Natural killer cell treated with Interleukin-12 subunit alpha and Interleukin-12 subunit beta and Interleukin-15 and Interleukin-18, amount 100 ng/mL, for 72 hours (primary cell): ENCODE results near the gene EIF3F. TPM values are rescaled to one million over a fixed set of nuclear protein-coding genes. Genes with fewer than 3 reads are reported as not detected.
A peak's percentile ranks its signal among the peaks of the same experiment; 100 is the strongest.
"Not testable (repeated sequence)": the region's sequence is repeated elsewhere in the genome, so short reads cannot be mapped to it uniquely, and the experiment has no call there.

Experiments used
- ATAC-seq, 2 donors: fragments of 150-1000 bp; cut with Tn5 transposase in 1 of 2; sonication (Bioruptor Pico), chemical (Tn5 transposase) in 1 of 2; 2 replicates each; pipeline ENCODE4 v1.10.0; 2021
- DNase-seq: peaks from one replicate; pipeline ENCODE4 v3.0.0; 2022; ENCODE audit warnings: low spot score
- H3K27ac Mint-ChIP-seq, 2 donors: 1 replicate in 1 of 2; 2 replicates in 1 of 2; pipeline ENCODE4 v1.8.0; 2022; ENCODE audit warnings: mixed read lengths in 2 of 2, mild to moderate bottlenecking in 1 of 2, moderate library complexity in 1 of 2
- H3K27me3 Mint-ChIP-seq, 2 donors: 1 replicate in 1 of 2; 2 replicates in 1 of 2; pipeline ENCODE4 v1.8.0; 2022; ENCODE audit warnings: mixed read lengths in 2 of 2
- H3K36me3 Mint-ChIP-seq: one replicate; pipeline ENCODE4 v1.8.0; 2022; ENCODE audit warnings: mixed read lengths
- H3K4me1 Mint-ChIP-seq, 2 donors: 1 replicate in 1 of 2; 2 replicates in 1 of 2; pipeline ENCODE4 v1.8.0; 2022; ENCODE audit warnings: low read depth in 2 of 2, mixed read lengths in 2 of 2, mild to moderate bottlenecking in 1 of 2
- H3K4me3 Mint-ChIP-seq: one replicate; pipeline ENCODE4 v1.8.0; 2022; ENCODE audit warnings: mixed read lengths
- H3K9me3 Mint-ChIP-seq: 2 replicates; pipeline ENCODE4 v1.8.0; 2022; ENCODE audit warnings: mixed read lengths
- total RNA-seq, 2 donors: library from RNA; stranded (reverse); gene quantifications; one replicate each; pipeline ENCODE4 v1.2.3, GENCODE V29; 2022

Gene EIF3F
- total RNA-seq, 2 donors from 2014 or later: 186 to 208 TPM

DNA sequence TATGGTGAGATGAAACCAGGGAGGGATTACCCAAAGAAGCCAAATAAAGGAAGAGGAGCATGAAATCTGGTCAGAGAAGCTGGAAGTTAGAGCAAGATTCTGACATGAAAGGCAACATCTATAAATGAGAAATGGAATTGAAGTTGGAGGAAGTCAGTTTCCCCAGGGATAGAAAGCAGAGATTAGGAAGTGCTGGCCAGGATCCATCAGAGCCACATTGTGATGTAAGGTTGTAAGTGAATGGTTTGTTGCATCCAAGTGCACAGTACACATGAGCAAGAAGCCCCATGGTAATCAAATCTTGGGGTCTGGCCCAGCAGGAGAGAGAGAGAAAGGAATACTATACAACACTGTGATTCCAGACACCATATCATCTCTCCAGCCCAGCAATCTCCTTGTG lies 15.3 kb upstream of the EIF3F start:
- H3K9me3 Mint-ChIP-seq: no peaks in the 10 kb centered on the region

DNA sequence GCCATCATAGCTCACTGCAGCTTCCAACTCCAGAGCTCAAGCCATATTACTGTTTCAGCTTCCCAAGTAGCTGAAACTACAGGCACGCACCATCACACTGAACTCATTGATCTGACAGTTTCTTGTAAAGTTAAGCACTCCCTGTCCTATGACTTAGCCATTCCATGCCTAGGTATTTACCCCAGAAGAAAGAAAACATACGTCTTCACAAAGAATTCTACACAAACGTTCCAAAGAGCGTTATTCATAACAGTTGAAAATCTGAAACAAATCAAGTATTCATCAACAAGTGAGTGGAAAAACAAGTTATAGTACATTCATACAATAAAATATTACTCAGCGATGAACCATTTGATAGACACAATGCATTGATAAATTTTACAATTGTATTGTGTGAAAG lies 14.1 kb upstream of the EIF3F start:
- Mint-ChIP-seq H3K27ac (no peak overlapping the region), H3K36me3 (no peaks in the 10 kb centered on the region), H3K9me3 (no peaks in the 10 kb centered on the region), H3K27me3 (peaks cover 17 to 26% of the 10 kb centered on the region in 2 donors), H3K4me3 (no peak overlapping the region), H3K4me1 (no peaks in the 10 kb centered on the region)
- no peak for DNase-seq
- ATAC-seq: no peak

More for the DNA sequence above, 15.3 kb upstream of the EIF3F start:
- Mint-ChIP-seq H3K4me1 (no peaks in the 10 kb centered on the region), H3K27me3 (peaks cover 24 to 36% of the 10 kb centered on the region in 2 donors), H3K36me3 (no peaks in the 10 kb centered on the region), H3K27ac (no peak overlapping the region), H3K4me3 (no peak overlapping the region)
- ATAC-seq (no peak), DNase-seq (no peak)

DNA sequence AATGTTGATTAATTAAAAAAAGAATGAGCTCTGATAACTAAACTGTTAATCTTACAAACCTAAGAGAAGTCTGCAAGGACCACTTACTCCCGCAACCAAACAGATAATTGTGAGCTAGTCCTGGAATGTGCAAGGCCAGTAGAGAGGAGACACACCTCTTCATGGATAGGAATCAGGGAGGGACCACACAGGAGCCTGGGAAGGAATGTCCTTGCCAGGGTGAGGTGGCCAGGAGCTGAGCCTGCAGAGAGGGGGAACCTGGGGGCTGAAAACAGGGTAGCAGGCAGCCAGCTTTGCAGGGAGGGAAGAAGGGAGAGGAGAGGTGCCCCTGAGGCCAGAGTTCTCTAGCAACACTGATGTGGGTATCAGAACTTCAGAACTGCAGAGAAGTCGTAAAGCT lies 12.5 kb upstream of the EIF3F start:
- no peaks in the 10 kb centered on the region for H3K9me3 Mint-ChIP-seq
- ATAC-seq (no peak), DNase-seq (no peak)
- no peak overlapping the region for H3K4me3 Mint-ChIP-seq
- H3K27ac Mint-ChIP-seq: no peak overlapping the region
- peaks cover 8 to 14% of the 10 kb centered on the region in 2 donors for H3K27me3 Mint-ChIP-seq
- H3K36me3 Mint-ChIP-seq: no peaks in the 10 kb centered on the region
- no peaks in the 10 kb centered on the region for H3K4me1 Mint-ChIP-seq

DNA sequence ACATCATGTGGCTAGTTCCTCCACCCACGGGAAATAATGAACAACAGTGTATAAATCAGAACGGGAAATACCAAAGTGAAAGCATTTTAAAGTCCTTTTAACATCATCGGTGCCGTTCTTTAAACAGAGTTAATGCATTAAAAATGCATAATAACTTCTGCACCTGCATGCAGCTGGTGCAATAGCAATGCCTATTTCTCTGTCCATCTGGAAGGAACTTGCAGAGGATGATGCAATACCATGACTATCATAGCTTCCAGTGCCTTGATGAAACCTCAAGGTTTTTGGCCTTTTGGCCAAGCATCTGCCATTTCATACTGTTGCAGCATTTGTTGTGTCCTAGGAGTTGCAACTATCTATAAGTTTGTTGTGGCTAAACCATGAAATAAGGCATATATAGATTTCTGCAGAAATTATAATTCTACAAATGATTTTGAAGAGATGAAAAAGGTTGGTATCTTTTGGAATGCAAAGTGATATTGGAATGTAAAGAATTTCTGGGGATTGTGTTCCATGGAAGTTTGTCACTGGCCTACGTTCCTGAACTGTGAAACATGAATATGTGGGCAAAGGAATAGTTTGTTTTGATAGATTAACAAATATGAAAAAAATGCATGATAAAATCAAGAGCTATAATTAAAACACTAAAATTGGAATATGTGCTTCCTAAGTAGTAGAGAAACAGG lies 9.8 kb upstream of the EIF3F start:
- no peaks in the 10 kb centered on the region for H3K36me3 Mint-ChIP-seq
- DNase-seq (no peak), ATAC-seq (no peak)
- no peaks in the 10 kb centered on the region for H3K9me3 Mint-ChIP-seq
- no peak overlapping the region for H3K27ac Mint-ChIP-seq
- peaks cover 6% of the 10 kb centered on the region in 2 donors for H3K27me3 Mint-ChIP-seq
- H3K4me1 Mint-ChIP-seq: no peaks in the 10 kb centered on the region
- no peak overlapping the region for H3K4me3 Mint-ChIP-seq

DNA sequence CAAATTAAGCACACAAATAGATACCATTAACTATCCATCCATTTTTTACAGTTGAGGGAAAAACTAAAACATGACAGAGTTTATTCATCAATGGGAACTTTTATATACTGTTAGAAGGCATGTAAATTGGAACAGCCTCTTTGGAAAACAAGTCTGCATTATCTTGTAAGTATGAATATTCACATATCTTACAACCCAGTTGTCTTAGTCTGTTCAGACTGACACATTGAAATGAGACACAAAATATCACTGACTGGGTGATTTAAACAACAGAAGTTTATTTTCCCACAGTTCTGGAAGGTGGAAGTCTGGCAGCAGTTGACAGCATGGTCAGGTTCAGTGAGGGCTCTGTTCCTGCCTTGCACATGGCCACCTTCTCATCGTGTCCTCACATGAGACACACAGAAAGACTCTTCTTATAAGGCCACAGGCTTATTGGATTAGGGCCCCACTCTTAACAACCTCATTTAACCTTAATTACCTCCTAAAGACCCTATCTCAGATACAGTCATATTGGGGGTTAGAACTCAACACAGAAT lies 5.4 kb upstream of the EIF3F start:
- no peaks in the 10 kb centered on the region for H3K27me3 Mint-ChIP-seq
- no peak for ATAC-seq

DNA sequence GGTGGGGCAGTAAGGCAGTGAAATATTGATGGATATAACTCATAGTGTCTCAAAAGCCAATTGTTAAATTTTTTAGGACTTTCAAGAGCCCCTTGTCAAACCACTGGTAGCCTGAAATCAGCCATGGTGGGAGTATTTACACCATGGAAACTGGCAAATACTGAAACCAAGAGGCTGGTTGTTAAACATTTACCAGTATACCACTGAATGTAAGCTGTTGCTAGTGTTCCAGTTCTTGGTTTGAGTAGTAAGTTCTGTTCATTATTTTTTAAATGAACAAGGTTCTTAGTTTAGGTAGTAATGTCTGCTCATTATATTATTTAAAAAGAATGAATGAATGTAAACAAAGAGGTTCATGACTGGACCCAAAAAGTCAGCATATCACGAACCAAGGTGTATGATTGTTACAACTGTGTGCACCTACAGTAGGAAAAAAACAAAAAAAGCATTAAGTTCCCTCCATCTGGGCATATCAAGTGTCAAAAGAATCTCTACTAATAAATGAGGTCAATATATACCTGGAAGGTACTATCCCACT lies 4.5 kb upstream of the EIF3F start:
- DNase-seq: no peak
- peaks cover 8 to 14% of the 10 kb centered on the region in 2 donors for H3K4me1 Mint-ChIP-seq
- no peaks in the 10 kb centered on the region for H3K27me3 Mint-ChIP-seq
- H3K9me3 Mint-ChIP-seq: no peaks in the 10 kb centered on the region
- H3K4me3 Mint-ChIP-seq: no peak overlapping the region
- H3K36me3 Mint-ChIP-seq: peaks cover 3% of the 10 kb centered on the region
- ATAC-seq: no peak
- H3K27ac Mint-ChIP-seq: no peak overlapping the region

More for the DNA sequence above, 5.4 kb upstream of the EIF3F start:
- Mint-ChIP-seq H3K9me3 (no peaks in the 10 kb centered on the region), H3K27ac (no peak overlapping the region), H3K36me3 (no peaks in the 10 kb centered on the region), H3K4me3 (no peak overlapping the region), H3K4me1 (peaks cover 4 to 9% of the 10 kb centered on the region in 2 donors)
- no peak for DNase-seq

DNA sequence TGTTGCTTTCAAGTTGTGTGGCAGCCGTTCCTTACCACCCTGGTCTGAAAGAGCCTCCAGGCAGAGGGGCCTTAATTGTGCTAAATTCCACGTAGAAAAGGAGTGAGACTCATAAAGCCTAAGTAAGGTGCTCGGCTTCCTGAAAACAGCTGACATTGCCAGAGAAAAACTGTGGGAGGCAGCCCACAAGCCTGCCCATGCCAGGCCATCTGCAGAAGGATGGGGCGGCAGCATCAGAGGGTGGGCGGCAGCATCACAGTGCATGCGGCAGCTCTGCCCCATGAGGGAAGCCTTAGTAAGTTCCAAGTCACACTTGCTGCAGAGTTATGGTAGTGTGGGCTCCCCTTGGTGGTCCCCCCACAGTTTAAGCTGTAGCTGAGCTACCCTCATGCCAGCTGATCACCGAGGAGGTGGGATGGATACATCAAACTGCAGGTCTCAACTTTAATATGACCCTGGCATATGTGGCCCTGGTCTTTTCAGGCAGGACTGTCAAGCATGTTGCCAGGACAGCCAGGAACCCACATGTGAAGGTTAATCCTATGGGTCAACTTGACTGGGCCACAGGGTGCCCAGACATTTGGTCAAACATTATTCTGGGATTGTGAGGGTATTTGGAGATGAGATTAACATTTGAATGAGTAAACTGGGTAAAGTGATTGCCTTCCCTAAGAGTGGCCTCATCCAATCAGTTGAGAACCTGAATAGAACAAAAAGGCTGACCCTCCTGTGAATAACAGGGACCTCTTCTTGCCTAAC lies 3.1 kb upstream of the EIF3F start:
- Mint-ChIP-seq H3K27me3 (no peaks in the 10 kb centered on the region), H3K4me1 (peaks cover 14 to 26% of the 10 kb centered on the region in 2 donors), H3K4me3 (no peak overlapping the region), H3K9me3 (no peaks in the 10 kb centered on the region), H3K36me3 (peaks cover 13% of the 10 kb centered on the region), H3K27ac (no peak overlapping the region)
- DNase-seq: no peak
- no peak for ATAC-seq

DNA sequence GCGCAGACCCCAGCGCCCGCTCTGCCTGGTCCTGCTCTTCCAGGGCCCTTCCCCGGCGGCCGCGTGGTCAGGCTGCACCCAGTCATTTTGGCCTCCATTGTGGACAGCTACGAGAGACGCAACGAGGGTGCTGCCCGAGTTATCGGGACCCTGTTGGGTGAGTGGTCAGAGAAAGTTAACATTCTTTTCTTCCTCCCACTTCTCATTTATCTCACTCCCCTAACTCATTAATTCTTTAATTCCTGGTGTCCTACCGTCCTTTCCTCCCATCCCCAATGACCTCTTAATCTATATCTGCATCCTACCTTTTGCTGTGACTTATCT lies 385 bp downstream of the EIF3F start:
- Mint-ChIP-seq H3K4me1 (peaks cover 26 to 48% of the 10 kb centered on the region in 2 donors), H3K36me3 (peaks cover 32% of the 10 kb centered on the region), H3K4me3 (peak overlapping the region; percentile 99), H3K27ac (peak overlapping the region; percentile 94 to 98)
- not testable (repeated sequence) for H3K9me3 Mint-ChIP-seq, DNase-seq, H3K27me3 Mint-ChIP-seq
- ATAC-seq: peak in 1 of 2 donors; percentile 34

DNA sequence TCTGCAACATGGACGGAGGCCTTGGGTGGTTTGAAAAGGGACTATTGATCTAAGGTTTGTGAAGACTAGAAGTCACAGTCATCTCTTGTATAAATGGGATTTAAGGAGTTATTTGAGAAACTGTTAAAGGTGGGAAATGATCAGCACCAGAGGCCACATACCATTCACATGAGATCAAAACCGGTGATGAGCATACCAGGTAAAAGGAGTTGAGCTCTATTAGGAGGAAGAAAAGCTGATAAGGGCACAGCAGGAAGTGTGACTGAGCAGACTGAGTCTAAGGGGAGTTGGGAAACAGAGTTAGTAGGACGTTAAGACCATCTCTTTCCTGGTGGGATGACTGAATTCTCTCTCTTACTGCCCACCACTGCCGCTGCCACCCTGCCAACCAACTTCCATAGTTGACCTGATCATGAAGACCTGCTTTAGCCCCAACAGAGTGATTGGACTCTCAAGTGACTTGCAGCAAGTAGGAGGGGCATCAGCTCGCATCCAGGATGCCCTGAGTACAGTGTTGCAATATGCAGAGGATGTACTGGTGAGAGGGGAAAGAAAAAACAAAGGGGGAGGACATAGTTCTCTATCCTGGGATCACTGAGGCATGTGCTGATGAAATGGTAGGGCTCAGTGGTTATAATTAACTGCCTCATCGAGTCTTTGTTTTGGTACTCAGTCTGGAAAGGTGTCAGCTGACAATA lies 7.6 kb downstream of the EIF3F start:
- DNase-seq (no peak), ATAC-seq (no peak)
- no peak overlapping the region for H3K27ac Mint-ChIP-seq
- H3K4me1 Mint-ChIP-seq: peaks cover 20 to 21% of the 10 kb centered on the region in 2 donors
- peaks cover 65% of the 10 kb centered on the region for H3K36me3 Mint-ChIP-seq
- H3K9me3 Mint-ChIP-seq: no peaks in the 10 kb centered on the region
- H3K27me3 Mint-ChIP-seq: no peaks in the 10 kb centered on the region
- no peak overlapping the region for H3K4me3 Mint-ChIP-seq

DNA sequence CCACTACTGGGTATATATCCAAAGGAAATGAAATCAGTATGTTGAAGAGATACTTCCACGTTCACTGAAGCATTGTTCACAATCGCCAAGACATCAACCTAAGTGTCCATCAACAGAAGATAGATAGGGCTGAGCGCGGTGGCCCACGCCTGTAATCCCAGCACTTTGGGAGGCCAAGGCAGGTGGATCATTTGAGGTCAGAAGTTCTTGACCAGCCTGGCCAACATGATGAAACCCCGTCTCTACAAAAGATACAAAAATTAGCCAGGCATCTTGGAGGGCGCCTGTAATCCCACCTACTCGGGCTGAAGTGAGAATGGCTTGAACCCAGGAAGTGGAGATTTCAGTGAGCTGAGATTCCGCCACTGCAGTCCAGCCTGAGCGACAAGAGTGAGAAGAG lies 12.7 kb downstream of the EIF3F start:
- peaks cover 0 to under 1% of the 10 kb centered on the region in 2 donors for H3K4me1 Mint-ChIP-seq

DNA sequence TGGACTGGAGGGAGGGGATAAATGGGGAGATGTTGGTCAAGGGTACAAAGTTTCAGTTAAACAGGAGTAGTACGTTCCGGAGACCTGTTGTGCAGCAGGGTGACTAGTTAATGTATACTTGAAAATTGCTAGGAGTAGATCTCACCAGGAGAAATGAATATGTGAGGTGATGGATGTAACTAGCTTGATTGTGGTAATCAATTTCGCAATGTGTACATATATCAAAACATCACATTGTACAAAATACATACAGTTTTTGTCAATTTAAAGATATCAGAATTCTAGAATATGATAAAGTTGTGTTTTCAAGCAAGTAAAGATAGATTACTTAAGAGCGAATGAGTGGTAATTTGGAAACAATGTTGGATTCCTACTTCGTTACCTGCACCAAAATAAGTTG lies 13.3 kb downstream of the EIF3F start:
- Mint-ChIP-seq H3K4me3 (no peak overlapping the region), H3K27ac (no peak overlapping the region), H3K4me1 (no peaks in the 10 kb centered on the region), H3K27me3 (no peaks in the 10 kb centered on the region), H3K9me3 (no peaks in the 10 kb centered on the region), H3K36me3 (peaks cover 38% of the 10 kb centered on the region)
- no peak for DNase-seq
- ATAC-seq: no peak

More for the DNA sequence above, 12.7 kb downstream of the EIF3F start:
- Mint-ChIP-seq H3K27ac (no peak overlapping the region), H3K27me3 (no peaks in the 10 kb centered on the region), H3K4me3 (no peak overlapping the region), H3K36me3 (peaks cover 44% of the 10 kb centered on the region), H3K9me3 (no peaks in the 10 kb centered on the region)
- no peak for DNase-seq
- no peak for ATAC-seq

DNA sequence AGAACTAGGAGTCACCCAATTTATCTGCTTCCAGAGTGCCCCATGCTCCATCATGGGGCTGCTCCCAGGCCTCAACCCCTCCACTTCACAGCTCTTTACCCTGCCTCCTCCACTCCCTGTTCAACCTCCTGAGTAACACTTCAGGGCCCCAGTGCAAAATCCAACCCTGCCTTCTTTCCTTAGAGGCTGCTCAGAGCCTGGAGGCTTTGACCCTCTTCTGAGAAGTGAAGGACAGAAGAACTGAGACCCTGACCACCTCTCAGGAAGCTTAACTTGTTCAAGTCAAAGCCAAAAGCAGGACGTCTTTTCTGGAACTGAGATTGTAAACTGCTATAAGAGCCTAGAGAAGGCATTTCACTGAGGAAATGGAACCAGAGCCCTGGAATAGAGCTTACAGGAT lies 15.5 kb downstream of the EIF3F start:
- H3K27me3 Mint-ChIP-seq: no peaks in the 10 kb centered on the region
- H3K27ac Mint-ChIP-seq: no peak overlapping the region
- ATAC-seq (no peak), DNase-seq (no peak)
- no peaks in the 10 kb centered on the region for H3K9me3 Mint-ChIP-seq
- H3K4me1 Mint-ChIP-seq: no peaks in the 10 kb centered on the region
- H3K36me3 Mint-ChIP-seq: peaks cover 15% of the 10 kb centered on the region
- H3K4me3 Mint-ChIP-seq: no peak overlapping the region

DNA sequence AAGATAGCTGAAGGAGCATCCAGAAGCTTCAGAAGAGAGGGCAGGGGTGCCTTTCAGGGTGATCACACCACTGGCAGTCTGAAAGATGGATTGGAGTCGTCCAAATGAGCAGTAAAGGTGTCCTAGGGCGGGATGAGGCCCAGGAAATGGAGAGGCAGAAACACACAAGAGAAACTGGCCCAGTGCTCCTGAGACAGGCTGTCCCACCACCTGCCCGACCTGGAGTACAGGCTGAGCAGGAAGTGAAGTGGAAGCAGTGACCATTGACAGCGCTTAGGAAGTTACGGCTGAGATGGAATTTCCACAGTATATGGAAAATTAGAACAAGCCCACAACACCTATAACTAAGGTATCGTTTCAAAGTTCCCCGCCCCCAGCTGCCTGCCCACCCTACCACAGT lies 16.1 kb downstream of the EIF3F start:
- no peak overlapping the region for H3K27ac Mint-ChIP-seq
- H3K4me1 Mint-ChIP-seq: no peaks in the 10 kb centered on the region
- DNase-seq (no peak), ATAC-seq (peak in 1 of 2 donors; percentile 24)
- H3K36me3 Mint-ChIP-seq: peaks cover 13% of the 10 kb centered on the region
- H3K4me3 Mint-ChIP-seq: no peak overlapping the region
- no peaks in the 10 kb centered on the region for H3K27me3 Mint-ChIP-seq
- no peaks in the 10 kb centered on the region for H3K9me3 Mint-ChIP-seq

DNA sequence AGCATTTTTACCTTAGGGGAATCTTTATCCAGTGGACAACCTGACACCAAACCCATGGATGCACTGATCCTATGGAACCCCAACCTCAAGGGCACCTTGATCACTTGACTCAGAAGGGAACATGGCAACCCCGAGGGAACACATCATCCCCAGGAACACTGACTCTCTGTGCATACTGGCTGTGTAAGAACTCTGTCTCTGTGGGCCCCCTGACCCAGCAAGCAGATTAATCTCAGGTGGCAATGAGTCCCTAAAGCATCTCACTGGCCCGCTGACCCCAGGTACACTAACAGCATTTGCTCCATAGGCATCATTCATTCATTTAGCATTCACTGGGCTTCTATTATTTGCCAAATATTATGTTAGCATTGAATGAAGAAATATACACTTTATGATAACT lies 16.9 kb downstream of the EIF3F start:
- Mint-ChIP-seq H3K27ac (no peak overlapping the region), H3K4me3 (no peak overlapping the region), H3K4me1 (no peaks in the 10 kb centered on the region), H3K27me3 (no peaks in the 10 kb centered on the region), H3K9me3 (no peaks in the 10 kb centered on the region), H3K36me3 (peaks cover 10% of the 10 kb centered on the region)
- ATAC-seq: peak in 1 of 2 donors; percentile 18
- no peak for DNase-seq
